Fibroblast of lung (primary cell): ENCODE results near the gene WIPF3.

Experiments used
- EZH2 ChIP-seq: IDR thresholded peaks from 2 replicates; pipeline ENCODE4 v1.5.1; 2012; ENCODE audit warnings: low read length, control low read depth, mild to moderate bottlenecking; ENCODE audit errors: missing control alignments
- TF ChIP-seq, protein P1 (sequence below), 2 donors: IDR thresholded peaks in 1 of 2; conservative IDR thresholded peaks in 1 of 2; 1 replicate in 1 of 2; 2 replicates in 1 of 2; pipeline ENCODE4 v1.5.1; 2011 to 2012; ENCODE audit warnings: low read length in 2 of 2, control low read depth in 1 of 2, inconsistent platforms in 1 of 2, low read depth in 1 of 2, mild to moderate bottlenecking in 1 of 2

DNA sequence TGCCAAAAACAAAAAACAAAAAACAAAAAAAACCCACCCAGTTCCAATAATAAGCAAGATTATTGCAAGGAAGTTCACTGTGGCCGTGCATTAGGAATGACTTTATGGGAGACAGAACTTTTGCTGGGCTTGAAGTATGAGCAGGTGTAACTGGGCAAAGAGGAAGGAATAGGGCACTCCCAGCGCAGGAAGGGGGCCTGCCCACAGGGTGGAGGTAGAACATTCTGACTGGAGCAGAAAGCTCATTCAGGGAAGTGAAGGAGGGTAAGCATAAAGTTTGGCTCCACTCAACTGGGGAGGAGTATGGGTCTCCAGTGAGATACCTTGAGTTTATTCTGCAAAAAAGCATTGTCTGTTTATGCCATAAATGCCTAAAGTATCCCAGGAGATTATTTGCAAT lies 42.1 kb upstream of the WIPF3 start:
- TF ChIP-seq, protein P1, sequence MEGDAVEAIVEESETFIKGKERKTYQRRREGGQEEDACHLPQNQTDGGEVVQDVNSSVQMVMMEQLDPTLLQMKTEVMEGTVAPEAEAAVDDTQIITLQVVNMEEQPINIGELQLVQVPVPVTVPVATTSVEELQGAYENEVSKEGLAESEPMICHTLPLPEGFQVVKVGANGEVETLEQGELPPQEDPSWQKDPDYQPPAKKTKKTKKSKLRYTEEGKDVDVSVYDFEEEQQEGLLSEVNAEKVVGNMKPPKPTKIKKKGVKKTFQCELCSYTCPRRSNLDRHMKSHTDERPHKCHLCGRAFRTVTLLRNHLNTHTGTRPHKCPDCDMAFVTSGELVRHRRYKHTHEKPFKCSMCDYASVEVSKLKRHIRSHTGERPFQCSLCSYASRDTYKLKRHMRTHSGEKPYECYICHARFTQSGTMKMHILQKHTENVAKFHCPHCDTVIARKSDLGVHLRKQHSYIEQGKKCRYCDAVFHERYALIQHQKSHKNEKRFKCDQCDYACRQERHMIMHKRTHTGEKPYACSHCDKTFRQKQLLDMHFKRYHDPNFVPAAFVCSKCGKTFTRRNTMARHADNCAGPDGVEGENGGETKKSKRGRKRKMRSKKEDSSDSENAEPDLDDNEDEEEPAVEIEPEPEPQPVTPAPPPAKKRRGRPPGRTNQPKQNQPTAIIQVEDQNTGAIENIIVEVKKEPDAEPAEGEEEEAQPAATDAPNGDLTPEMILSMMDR (conservative IDR thresholded peaks at IDR 0.05 in 1 of 2, IDR thresholded peaks at IDR 0.05 in 1 of 2; ENCODE audit: low read depth in 1 of 2, low read length in 2 of 2), result no peak
- no peak for TF ChIP-seq EZH2
